ENCODE data around the gene RPL28. TPM values are rescaled to one million over a fixed set of nuclear protein-coding genes. Genes with fewer than 3 reads are reported as not detected.

Gene RPL28
- total RNA-seq, 4 donors from 2014 or later = 20.7 to 1,084 (median 431) TPM

DNA sequence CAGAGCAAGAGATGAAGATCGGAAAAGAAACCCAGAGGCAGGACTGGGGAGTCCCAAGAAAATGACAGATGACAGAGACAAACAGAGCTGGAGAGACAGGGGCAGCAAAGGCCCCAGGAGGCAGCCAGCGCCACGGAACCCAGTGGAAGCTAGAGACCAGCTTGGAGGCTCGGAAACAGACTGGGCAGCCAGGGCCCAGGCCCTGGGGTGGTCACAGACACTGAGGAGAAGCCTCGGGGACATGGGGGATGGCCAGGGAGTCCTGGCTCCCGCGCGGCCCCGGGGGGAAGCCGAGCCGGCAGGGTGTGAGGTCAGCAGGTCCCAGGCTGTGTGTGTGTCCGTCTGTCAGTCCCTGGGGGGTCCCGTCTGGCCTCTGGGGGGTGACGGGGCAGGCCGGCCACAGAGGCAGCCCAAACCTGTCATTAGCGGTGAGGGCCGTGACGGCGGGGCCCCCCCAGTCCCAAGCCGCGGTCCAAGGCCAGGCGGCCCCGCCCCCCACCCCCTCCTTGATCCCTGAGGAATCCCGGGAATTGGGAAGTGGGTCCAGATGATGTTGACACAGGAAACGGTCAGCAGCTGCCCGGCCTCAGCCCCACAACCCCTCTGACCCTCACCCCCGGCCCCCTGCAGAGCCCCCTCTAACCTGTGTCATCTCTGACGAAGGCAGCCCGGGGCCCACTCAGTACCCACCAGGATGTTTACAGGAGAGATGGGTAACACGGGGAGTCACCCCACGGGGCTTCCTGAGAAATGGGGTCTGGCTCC, 11.6 kb upstream of the RPL28 start:
- H3K9me3 ChIP-seq = no peaks in the 10 kb centered on the region
- peaks cover 0 to 13% of the 10 kb centered on the region in 2 donors for H3K4me1 ChIP-seq
- H3K36me3 ChIP-seq = no peaks in the 10 kb centered on the region
- intact Hi-C loops (cut with DNase I; ENCODE audit: low total_unique reads) = no loop called here
- no peak for DNase-seq
- no peak overlapping the region for H3K27ac ChIP-seq
- TF ChIP-seq POLR2A (IDR thresholded peaks at IDR 0.05) = no peak
- TF ChIP-seq, protein P1, sequence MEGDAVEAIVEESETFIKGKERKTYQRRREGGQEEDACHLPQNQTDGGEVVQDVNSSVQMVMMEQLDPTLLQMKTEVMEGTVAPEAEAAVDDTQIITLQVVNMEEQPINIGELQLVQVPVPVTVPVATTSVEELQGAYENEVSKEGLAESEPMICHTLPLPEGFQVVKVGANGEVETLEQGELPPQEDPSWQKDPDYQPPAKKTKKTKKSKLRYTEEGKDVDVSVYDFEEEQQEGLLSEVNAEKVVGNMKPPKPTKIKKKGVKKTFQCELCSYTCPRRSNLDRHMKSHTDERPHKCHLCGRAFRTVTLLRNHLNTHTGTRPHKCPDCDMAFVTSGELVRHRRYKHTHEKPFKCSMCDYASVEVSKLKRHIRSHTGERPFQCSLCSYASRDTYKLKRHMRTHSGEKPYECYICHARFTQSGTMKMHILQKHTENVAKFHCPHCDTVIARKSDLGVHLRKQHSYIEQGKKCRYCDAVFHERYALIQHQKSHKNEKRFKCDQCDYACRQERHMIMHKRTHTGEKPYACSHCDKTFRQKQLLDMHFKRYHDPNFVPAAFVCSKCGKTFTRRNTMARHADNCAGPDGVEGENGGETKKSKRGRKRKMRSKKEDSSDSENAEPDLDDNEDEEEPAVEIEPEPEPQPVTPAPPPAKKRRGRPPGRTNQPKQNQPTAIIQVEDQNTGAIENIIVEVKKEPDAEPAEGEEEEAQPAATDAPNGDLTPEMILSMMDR (IDR thresholded peaks at IDR 0.05) = no peak
- no peak overlapping the region for H3K4me3 ChIP-seq
- peaks cover 10 to 29% of the 10 kb centered on the region in 2 donors for H3K27me3 ChIP-seq

- H3K9me3 ChIP-seq = no peaks in the 10 kb centered on the region
- DNase-seq = no peak
- TF ChIP-seq, protein P1 (IDR thresholded peaks at IDR 0.05) = no peak
- TF ChIP-seq POLR2A (IDR thresholded peaks at IDR 0.05) = no peak
- H3K27ac ChIP-seq = no peak within 1 kb of the TSS
- peaks cover 0 to 16% of the 10 kb centered on the region in 2 donors for H3K27me3 ChIP-seq
- H3K36me3 ChIP-seq = no peaks in the 10 kb centered on the region
- intact Hi-C loops (cut with DNase I; ENCODE audit: low total_unique reads) = no loop called here
- H3K4me3 ChIP-seq = no peak within 1 kb of the TSS
- peaks cover 0 to 3% of the 10 kb centered on the region in 2 donors for H3K4me1 ChIP-seq
Measured at GRCh38 chr19:55376241-55376933, 9.3 kb upstream of the RPL28 start, which contains the start of gene TMEM190. Gene TMEM190, plus strand, starts transcription at chr19:55376826. Its CDS starts 28 bp downstream, at chr19:55376854.

- Histone ChIP-seq H3K27ac (no peak overlapping the region), H3K27me3 (peaks cover 0 to 16% of the 10 kb centered on the region in 2 donors), H3K4me1 (peaks cover 0 to 3% of the 10 kb centered on the region in 2 donors), H3K4me3 (no peak overlapping the region), H3K9me3 (no peaks in the 10 kb centered on the region), H3K36me3 (no peaks in the 10 kb centered on the region)
- intact Hi-C loops (cut with DNase I; ENCODE audit: low total_unique reads) = no loop called here
- no peak for DNase-seq
- no peak for TF ChIP-seq POLR2A (IDR thresholded peaks at IDR 0.05)
- TF ChIP-seq, protein P1 (IDR thresholded peaks at IDR 0.05) = no peak
Measured at GRCh38 chr19:55377356-55378131, 8.2 kb upstream of the RPL28 start.

- TF ChIP-seq, protein P1 (IDR thresholded peaks at IDR 0.05) = no peak
- no peak for TF ChIP-seq POLR2A (IDR thresholded peaks at IDR 0.05)
Measured at GRCh38 chr19:55379174-55379573, 6.6 kb upstream of the RPL28 start.

More at GRCh38 chr19:55379174-55379573, 6.6 kb upstream of the RPL28 start:
- Histone ChIP-seq H3K27ac (no peak overlapping the region), H3K4me3 (no peak overlapping the region), H3K36me3 (no peaks in the 10 kb centered on the region), H3K27me3 (peaks cover 0 to 16% of the 10 kb centered on the region in 2 donors), H3K9me3 (no peaks in the 10 kb centered on the region), H3K4me1 (peaks cover 4 to 5% of the 10 kb centered on the region in 2 donors)
- DNase-seq = no peak
- intact Hi-C loops (cut with DNase I; ENCODE audit: low total_unique reads) = no loop called here

Measured in uterus (tissue), 4 donors.